HG03064 (cell line): ENCODE results near the gene GAK.

Source experiments
- ATAC-seq: cut with Tn5 transposase; IDR thresholded peaks from one replicate; pipeline ENCODE4 v1.9.1; 2021; ENCODE audit warnings: low read depth; ENCODE audit not compliant: unreplicated experiment

Gene GAK

DNA sequence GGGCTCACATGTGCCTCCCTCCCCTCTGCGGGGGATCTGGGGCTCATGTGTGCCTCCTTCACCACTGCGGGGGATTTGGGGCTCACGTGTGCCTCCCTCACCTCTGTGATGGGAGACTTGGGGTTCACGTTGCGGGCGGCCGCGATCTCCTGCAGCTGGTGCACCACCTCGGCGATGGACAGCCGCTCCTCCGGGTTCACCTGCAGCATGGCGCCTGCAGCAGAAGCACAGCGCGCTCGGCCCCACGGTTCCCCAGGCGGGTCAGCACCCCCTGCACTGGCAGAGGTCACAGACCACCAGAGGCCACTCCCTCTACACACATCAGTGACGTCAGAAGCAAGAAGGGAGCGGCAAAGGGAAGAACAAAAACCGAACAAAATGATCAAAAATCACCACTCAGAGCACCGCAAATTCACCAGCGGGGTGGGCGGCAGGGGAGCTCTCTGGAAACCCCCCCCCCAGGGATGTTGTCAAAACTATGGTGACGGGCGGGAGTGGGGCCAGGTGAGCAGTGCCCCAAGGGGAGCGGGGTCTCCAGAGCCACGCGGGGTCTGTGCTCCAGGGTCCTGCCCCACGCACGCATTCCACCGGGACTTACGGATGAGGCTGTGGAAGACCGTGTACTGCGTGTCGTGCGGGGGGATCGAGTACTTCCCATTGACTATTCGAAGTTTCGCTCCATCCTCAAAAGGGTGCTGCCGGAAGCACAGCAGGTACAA is 38.7 kb downstream of the GAK start:
- no peak for ATAC-seq

DNA sequence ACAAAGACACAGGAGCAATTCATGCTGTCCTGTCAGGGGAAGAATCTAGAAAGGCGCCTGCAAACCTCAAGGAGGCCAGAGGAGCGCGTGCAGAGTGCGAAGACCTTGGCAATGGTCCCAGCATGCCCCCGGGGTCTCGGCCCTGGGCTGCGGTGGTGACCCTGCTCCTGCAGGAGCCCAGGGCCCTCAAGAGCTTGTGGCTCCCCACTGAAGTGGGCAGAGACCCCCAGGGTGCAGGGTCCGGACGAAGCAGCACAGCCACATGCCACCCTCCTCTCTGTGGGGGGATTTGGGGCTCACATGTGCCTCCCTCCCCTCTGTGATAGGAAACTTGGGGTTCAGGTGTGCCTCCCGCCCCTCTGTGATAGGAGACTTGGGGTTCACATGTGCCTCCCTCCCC is 39.3 kb downstream of the GAK start:
- ATAC-seq, result no peak

DNA sequence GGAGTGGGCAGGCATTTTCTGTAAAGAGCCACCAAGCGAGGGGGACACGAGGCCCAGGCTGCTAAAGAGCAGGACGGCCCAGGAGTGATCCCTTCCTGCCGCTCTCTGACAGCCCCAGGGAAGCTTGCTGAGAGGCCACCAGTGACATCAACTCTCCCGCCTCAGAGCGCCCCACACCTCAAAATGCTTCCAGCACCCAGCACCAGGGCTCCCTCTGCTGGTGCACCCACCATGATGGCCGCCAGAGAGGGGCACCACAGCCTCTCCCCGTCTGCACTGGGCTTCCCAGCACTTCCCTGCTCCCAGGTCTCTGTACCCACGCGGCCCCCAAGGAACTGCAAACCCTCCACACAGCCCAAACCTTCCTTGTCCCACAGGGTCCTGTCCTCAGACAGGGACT is 40.4 kb downstream of the GAK start:
- ATAC-seq, result no peak

DNA sequence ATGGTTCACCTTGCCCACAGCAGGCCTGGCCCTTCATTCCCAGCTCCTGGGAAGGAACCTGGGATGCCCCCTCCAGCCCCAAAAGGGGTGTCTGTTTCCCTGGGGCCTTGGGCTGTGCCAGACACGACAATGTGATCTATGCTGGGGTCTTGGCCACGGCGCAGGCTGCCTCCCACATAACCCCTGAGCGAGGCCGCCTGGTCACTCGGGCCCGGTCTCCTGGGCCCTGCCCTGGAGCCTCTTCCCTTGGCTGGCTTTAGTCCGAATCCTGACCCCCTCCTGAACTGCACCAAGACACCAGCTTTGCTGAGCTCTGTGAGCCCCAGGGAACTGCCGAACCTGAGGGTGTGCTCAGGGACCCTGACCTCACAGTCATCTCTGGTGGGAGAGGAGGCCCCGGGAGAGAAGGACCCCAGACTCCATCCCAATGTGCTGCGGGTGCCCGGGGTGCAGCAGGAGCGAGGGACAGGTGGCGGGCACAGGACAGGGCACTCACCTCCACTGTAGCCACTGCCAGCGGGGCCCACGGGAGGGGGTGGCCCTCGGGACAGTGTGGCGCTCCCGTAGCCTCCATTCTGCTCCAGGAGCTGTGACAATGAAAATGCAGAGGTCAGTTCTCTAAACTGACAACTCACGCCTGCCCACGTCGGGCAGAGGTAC is 42.0 kb downstream of the GAK start:
- ATAC-seq, result no peak

DNA sequence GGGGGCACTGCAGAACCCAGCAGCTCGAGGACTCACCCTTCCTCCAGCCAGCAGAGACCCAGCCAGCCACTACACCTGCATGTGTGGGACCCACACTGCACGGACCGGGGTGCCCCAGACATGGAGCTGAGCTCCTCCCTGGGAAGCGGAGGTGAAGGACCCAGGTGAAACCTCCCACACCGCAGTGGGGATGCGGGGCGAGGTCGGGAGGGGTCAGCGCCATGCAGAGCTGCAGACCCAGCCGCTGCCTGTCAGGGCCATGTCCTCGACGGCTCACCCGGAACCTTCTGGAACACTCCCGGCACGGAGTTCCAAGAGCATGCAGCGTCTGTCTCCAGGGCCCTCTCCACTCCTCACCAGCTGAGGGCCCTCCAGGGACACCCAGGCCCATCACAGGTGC is 42.6 kb downstream of the GAK start:
- no peak for ATAC-seq

DNA sequence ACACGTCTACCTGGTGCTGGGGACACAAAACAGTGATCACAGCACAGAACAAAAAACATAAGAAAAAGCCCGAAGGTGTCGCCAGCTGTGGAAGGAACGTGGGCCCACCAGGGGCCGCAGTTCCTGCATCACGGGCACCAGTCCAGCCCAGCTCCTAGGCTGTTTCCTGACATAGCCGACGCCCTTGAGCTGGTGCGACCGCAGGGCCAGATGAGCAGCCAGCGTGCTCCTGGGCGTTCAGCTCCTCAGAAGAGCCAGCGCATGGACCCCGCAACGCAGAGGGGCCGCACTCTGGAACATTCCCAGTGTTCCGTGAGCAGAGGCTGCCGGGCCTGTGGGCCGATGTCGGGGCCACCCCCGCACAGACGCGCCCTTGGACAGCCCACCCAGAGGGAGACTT is 44.1 kb downstream of the GAK start:
- no peak for ATAC-seq

DNA sequence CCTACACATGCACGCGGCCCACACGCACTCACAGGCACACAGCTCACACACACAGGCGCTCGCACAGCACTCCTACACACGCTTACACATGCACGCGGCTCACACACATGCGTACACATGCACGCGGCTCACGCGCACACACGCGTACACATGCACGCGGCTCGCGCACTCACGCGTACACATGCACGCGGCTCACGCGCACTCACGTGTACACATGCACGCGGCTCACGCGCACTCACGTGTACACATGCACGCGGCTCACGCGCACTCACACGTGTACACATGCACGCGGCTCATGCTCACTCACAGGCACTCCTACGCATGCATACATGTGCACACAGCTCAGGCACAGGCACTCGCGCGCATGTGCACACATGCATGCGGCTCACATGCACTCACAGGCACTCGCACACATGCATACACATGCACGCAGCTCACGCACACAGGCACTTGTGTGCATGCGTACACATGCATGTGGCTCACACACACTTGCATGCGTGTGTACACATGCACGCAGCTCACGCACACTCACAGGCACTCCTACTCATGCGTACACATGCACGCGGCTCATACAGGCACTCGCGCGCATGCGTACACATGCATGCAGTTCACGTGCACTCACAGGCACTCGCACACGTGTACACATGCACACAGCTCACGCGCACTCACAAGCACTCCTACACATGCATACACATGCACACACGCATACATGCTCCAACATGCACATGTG is 44.9 kb downstream of the GAK start:
- no peak for ATAC-seq

DNA sequence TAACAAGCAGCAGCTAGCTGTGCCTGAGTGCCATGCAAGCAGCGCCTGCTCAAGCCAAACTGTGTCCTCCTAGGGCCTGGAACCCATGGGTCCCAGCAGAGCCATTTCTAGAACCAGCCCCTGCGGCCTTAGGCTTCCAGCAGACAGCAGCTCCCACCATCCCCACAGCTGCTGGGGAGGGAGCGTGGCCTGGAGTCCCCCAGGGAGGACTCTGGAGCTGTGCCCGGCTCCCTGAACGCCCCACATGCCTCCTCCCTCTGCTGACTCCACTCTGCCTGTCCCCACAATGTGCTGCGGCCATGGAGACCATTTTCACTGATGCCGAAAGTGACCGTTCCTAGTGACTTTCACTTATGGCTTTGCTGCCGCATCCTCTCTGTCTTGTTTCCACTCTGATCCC is 45.9 kb downstream of the GAK start:
- no peak for ATAC-seq

DNA sequence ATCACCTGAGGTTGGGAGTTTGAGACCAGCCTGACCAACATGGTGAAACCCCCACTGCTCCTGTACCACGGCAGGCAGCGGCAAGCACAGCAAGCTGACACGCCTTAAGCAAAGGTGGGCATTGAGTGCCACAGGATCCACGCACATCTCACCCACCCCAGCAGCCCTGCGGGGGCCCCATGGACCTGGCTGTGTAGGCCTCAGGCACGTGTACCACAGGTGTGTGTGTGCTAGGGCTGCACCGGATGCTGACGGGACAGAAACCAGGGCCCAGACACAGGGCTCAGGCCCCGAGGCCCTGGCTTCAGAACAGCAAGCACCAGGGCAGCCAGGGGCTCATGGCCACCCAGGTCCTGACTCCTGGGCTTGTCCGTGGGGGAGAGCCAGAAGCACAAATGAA is 46.8 kb downstream of the GAK start:
- no peak for ATAC-seq

DNA sequence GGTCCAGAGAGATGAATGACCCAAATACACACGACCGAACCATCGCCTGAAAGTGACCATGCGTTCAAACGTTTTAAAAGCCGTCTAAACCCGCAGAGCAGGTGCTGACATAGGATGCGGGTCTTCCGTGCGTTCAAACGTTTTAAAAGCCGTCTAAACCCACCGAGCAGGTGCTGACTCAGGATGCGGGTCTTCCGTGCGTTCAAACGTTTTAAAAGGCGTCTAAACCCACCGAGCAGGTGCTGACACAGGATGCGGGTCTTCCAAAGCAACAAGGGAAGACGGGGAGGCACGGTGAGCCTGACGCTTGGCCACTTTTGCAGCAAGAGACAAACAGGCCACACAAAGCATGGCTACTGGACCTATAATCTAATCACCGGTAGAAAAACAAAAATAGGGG is 47.2 kb downstream of the GAK start:
- ATAC-seq, result no peak

DNA sequence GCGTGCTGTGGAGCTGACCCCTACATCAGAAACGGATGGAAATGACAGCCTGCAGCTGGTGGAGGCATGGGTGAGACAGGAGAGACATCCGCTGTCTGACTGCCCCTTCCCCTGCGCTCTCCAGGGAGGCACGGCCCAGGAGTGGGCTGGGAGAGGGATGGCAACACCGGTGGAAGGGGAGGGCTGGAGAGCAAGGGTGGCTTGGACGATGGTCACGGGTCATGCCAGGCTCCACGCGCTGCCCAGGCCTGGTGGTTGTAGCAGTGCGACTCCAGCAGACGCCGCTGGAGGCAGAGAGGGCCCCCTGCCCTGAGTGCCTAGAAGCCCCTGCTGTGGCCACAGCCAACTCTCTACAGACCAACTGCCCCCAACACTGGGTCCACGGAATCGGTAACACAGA is 47.9 kb downstream of the GAK start:
- ATAC-seq, result no peak

DNA sequence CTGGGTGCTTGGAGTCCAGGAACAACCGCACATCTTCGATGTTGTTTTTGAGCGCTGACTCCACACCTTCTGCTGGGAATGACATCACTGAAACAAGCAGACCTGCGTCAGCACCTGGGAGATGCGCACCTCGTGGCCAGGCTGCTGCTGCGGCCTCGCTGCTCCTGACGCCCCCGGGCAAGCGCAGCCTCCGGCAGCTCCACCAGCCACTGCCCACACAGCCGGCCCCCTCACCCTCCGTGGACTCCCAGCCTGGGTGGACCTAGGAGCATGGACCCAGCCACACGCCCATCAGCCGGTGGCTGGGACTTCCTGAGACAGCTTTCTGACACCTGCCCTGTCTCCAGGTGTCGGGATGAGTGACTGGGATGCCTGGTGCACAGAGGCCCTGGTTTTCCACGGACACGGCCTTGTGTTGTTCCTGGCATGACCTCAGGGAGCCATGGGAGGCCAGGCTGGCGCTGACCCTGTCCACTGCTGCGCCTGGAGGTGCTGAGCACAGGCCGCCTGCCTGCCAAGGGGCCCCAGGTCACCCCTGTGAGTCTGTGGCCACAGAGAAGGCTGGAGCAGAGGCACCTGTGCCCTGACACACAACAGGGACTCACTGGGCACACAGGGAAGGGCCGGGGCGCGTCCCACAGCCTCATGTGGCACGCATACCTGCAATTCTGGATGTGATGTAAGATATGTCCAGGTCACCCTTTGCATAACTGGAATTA is 48.6 kb downstream of the GAK start:
- no peak for ATAC-seq

DNA sequence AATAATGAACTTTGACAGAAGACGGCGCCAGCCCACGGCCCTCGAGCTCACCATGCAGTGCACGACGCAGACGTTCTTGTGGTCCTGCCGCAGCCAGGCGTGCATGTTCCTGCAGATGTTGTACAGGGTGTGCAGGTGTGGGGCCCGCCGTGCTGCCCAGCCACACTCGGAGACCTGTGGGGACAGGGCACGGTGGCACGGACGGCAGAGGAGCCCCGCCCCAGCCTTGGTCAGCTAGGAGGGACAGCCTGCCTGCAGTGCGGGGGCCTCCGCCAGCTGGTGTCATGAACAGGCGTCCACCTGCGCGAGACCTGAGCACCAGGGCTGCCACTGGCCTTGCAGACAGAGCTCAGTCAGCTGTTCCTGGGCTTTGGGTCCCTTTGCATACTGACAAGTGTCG is 49.5 kb downstream of the GAK start:
- no peak for ATAC-seq

DNA sequence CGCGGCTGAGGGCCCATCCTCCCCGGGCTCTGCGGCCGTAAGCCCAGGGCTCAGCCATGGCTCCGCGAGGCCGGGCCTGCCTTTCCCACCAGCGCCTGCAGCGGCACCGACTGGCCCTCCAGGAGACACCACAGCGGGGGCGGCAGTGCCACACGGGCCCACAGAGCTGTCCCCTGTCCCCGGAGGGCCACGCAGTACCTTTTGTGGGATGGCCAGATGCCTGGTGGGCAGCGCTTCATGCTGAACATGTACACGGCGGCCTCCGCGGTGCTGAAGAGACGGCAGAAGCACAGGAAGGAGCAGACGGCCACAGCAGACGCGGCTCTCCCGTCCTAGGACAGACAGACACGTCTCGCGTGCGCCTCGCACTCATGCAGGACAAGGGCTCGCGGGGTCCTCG is 50.4 kb downstream of the GAK start:
- no peak for ATAC-seq

DNA sequence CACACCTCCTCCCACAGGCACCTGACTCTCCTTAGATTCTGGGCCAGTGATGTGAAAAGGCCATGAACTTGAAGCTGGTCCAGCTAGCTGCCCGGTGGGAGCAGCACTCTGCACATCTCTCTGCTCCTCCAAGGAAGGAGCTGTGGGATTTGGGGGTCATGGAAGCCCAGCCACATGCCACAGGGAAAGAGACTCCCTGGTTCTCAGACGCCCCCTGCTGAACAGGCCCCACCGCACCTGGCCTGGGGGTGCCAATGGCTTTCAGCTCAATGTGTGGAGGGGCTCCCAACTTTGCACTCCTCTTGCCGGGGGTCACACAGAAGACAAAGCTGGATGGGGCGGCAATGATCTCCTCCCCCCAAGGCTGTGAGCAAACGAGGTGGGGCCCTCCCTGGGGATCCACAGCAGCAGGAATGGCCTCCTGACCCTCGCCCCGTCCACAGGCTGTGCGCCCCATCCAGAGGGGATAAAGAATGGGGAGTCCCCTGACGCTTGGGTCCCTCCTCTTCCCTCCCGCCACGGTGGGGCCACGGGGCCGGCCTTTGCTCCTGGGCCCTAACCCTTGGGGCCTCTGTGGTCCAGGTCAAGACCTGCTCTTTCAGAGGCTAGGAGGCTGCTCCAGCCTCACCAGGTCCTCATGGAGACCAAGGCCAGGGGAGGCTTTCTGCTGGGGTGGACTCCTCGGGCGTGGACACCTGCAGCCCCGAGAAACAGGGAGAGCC is 51.3 kb downstream of the GAK start:
- no peak for ATAC-seq

DNA sequence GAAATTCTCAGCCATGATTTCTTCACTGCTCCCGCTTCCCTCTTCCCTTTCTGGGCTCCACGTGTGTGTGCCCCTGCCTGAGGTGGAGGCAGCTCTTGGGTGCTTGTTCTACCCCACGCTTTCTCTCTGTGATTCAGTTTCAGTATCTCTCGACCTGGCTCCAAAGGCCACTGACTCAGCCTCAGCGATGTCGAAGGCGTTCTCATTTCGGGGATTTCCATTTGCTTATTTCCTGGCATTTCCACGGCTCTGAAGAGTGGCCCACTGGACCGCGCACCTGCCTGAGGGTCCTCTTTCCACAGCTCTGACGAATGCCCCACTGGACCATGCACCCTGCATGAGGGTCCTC is 52.4 kb downstream of the GAK start:
- no peak for ATAC-seq

DNA sequence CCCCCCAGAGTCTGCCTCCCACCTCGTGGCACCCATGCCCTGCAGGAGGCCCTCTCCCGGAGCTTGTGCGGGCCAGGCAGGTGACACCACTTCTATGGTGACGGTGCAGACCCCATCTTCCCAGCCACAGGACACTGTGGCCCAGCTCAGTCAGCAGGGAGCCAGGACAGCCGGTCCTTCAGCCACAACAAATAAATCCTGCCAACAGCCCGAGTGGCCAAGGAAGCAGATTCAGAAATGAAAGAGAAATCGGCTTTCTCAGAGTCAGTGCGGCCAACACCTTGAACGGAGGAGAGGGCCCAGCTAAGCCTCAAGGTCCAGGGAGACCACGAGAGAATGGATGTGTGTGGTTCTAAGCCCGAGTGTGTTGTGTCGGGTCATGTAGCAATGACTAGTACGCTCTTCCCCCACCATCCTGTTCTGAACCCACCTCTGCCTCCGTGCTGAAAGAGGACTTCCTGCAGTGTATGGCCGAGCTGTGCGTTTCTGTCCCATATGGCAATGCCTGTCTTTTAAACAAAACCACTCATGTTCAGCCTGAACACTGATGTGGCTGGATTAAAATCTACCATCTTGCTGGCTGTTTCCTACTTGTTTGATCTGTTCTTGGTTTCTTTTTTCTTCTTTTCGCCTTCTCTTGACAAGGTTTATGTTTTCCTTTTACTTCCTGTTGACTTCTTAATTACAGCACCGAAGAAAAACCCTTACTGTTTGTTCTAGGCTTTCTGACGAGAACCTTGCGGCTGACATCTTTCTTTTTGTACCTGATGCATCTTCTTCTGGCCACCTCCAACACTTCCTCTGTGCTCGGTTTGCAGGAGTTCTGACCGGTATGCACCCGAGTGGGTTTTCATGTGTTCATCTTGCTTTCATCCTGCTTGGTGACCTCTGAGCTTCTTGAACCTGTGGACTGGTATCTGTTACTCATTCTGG is 53.1 kb downstream of the GAK start:
- ATAC-seq, result no peak

DNA sequence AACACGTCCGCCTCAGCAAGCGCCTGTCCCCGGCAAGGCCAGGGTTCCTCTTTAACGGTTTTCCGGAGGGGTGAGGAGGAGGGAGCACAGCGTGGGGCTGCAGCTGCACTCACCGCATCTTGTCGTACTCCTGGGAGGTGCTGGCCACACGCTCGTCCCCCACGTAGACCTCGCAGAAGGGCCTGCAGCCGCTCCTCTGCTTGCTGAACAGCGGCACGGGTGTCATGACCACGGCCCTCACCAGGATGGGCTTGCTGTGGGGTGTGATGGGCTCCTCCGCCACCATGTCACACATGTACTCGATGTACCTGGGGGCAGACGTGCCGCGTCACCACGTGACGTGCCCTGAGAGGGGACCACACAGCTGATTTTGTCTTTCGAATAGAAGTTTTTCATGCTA is 54.6 kb downstream of the GAK start:
- no peak for ATAC-seq

DNA sequence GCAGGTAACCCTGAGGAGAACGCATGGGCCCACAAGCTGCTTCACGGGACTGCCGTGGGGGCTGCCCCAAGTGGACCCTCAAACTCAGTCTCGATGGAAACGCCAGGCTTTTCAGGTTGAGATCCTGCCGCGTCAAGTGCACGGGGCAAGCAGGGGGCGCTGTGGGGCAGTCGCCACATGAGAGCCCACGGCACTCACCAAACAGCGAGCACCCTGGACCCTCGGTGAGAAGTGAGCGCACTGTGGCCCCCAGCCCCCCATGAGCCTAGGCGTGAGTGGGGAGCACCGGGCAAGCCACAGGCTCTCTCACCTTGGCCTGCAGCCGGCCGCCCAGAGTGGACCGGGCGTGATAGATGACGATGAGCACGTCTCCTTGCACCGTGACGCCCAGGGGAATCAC is 55.3 kb downstream of the GAK start:
- ATAC-seq, result no peak
